ENCODE data around the gene NPEPPS.

The NPEPPS gene

DNA sequence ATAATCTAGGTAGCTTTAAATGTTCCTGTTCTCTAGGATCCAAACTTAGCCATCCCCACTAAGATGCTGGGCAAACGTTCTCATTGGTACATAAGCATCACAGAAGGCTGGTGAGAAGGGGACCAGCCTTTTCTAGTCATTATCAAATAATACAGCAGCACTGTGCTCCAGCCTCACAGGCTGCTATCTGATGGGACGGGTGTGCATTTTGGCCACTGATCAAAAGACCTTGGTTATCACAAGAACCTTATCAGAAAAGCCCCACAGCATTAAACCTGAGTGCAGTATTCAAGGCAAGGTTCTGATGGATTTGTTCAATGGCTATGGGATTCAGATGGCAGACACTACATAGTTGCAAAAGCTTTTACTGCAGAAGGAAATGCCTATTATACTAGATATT is 99.7 kb downstream of the NPEPPS start (continued):
- TF ChIP-seq, protein P1, sequence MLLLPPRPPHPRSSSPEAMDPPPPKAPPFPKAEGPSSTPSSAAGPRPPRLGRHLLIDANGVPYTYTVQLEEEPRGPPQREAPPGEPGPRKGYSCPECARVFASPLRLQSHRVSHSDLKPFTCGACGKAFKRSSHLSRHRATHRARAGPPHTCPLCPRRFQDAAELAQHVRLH (tag by site-specific recombination; IDR thresholded peaks at IDR 0.05): no peak

DNA sequence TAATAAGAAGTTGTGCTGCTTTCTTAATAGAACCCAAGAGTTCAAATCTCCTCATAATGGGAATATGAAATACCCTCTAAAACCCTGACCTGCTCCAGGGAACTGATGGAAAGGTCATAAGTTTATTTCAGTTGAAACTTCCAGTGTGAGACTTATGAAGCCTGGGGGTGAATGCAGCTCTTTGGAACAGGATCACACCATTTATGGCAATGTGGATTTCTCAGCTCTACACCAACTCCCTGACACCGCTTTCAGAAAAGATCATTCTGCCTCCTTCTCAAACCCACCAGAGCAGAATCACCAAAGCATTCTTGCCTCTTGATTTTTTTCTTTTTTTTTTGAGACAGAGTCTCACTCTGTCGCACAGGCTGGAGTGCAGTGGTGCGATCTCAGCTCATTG is 102.1 kb downstream of the NPEPPS start:
- H3K36me3 ChIP-seq (ENCODE audit: control insufficient read depth in 2 of 2, insufficient read depth in 1 of 2, low read length in 2 of 2): peaks cover 4 to 6% of the 10 kb centered on the region in 2 experiments; a peak in 2 of 3 replicates
- POLR2A ChIA-PET: interaction anchor here (0.6 to 3.2 kb wide), 3 partner anchors 13 to 17 kb away, joined by 3 to 28 read pairs (median 5); partner anchors contain the start of gene KPNB1
- H3K4me1 ChIP-seq (ENCODE audit: control insufficient read depth, insufficient read depth, low read length): no peaks in the 10 kb centered on the region
- TF ChIP-seq ZNF37A (tag by site-specific recombination; IDR thresholded peaks at IDR 0.05): no peak
- TF ChIP-seq ZNF138 (tag by site-specific recombination; IDR thresholded peaks at IDR 0.05; ENCODE audit: borderline replicate concordance): no peak
- TF ChIP-seq, protein P2, sequence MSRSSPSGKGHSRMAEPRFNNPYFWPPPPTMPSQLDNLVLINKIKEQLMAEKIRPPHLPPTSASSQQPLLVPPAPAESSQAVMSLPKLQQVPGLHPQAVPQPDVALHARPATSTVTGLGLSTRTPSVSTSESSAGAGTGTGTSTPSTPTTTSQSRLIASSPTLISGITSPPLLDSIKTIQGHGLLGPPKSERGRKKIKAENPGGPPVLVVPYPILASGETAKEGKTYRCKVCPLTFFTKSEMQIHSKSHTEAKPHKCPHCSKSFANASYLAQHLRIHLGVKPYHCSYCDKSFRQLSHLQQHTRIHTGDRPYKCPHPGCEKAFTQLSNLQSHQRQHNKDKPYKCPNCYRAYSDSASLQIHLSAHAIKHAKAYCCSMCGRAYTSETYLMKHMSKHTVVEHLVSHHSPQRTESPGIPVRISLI (tag by site-specific recombination; IDR thresholded peaks at IDR 0.05): no peak
- TF ChIP-seq SP7 (tag by site-specific recombination; IDR thresholded peaks at IDR 0.05): no peak
- no peak for TF ChIP-seq ZNF423 (tag by site-specific recombination; IDR thresholded peaks at IDR 0.05)
- no peak for TF ChIP-seq ZNF658 (tag by site-specific recombination; IDR thresholded peaks at IDR 0.05)
- CTCF ChIA-PET: interaction anchor here (0.7 to 1.8 kb wide), 2 partner anchors 17 to 392 kb away, joined by 3 to 8 read pairs; no protein-coding TSS in a partner anchor
- H3K9me3 ChIP-seq (ENCODE audit: control insufficient read depth, insufficient read depth, low read depth, low read length): no peaks in the 10 kb centered on the region
- H3K27ac ChIP-seq (ENCODE audit: extremely low read depth, low read depth, low read length): no peak overlapping the region
- no peak overlapping the region for H3K4me3 ChIP-seq (ENCODE audit: low read depth, low read length)

DNA sequence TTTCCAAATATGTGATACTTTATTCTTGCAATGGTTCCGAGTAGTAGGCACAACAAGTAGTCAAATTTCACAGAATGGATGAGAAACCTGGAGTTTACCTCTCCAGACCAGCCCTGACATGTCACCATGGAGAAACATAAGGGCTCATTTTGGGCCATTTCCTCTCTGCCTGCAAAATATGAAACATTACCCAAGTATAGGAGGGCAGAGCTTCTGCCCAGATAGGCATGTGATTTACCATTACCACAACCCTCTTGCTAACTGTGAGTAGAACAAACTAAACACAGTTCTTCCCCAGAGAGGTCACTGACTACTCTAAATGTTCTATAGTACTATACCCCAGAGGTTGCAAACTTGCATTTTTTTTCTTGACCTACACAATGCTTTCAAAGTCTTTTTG is 103.1 kb downstream of the NPEPPS start:
- H3K4me3 ChIP-seq (ENCODE audit: low read depth, low read length): no peak overlapping the region
- H3K27ac ChIP-seq (ENCODE audit: extremely low read depth, low read depth, low read length): no peak overlapping the region
- TF ChIP-seq ZNF561 (tag by site-specific recombination; IDR thresholded peaks at IDR 0.05; ENCODE audit: borderline replicate concordance): no peak
- TF ChIP-seq MYNN (tag by site-specific recombination; IDR thresholded peaks at IDR 0.05; ENCODE audit: borderline replicate concordance): no peak
- no peak for TF ChIP-seq ZNF354C (tag by site-specific recombination; IDR thresholded peaks at IDR 0.05; ENCODE audit: borderline replicate concordance, low read depth)
- no peak for TF ChIP-seq ZBTB48 (tag by site-specific recombination; IDR thresholded peaks at IDR 0.05)
- no peak for TF ChIP-seq WT1 (tag by site-specific recombination; IDR thresholded peaks at IDR 0.05)
- peaks cover 6 to 7% of the 10 kb centered on the region in 2 experiments; a peak in 2 of 3 replicates for H3K36me3 ChIP-seq (ENCODE audit: control insufficient read depth in 2 of 2, insufficient read depth in 1 of 2, low read length in 2 of 2)
- no peaks in the 10 kb centered on the region for H3K4me1 ChIP-seq (ENCODE audit: control insufficient read depth, insufficient read depth, low read length)
- no peaks in the 10 kb centered on the region for H3K9me3 ChIP-seq (ENCODE audit: control insufficient read depth, insufficient read depth, low read depth, low read length)
- CTCF ChIA-PET: interaction anchor here (0.7 to 1.8 kb wide), 3 partner anchors 14 to 26 kb away, joined by 3 to 8 read pairs (median 4); no protein-coding TSS in a partner anchor
- POLR2A ChIA-PET: interaction anchor here (0.7 to 3.2 kb wide), 2 partner anchors 16 to 87 kb away, joined by 3 to 28 read pairs; partner anchors contain the start of gene KPNB1

DNA sequence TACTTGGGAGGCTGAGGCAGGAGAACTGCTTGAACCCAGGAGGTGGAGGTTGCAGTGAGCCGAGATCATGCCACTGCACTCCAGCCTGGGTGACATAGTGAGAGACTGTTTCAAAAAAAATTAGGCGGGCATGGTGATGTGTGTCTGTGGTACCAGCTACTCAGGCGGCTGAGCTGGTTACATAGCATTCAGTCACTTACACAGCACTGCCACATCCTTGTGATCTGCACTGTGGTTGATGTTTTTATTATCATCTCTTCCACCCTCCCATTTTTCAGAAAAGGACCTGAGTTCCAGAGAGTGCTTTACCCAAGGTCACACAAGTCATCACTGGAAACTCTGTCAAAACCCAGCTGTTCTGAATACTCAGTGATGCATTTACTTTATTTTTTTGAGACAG is 104.0 kb downstream of the NPEPPS start:
- ChIA-PET POLR2A (interaction anchor here (0.7 to 3.2 kb wide), 2 partner anchors 15 to 343 kb away, joined by 4 to 28 read pairs; partner anchors contain the start of gene KPNB1), CTCF (interaction anchor here (0.7 to 1.0 kb wide), 3 partner anchors 13 to 1357 kb away, joined by 3 read pairs; no protein-coding TSS in a partner anchor)
- Histone ChIP-seq H3K36me3 (ENCODE audit: control insufficient read depth in 2 of 2, insufficient read depth in 1 of 2, low read length in 2 of 2) (peaks cover 4 to 7% of the 10 kb centered on the region in 2 experiments; a peak in 2 of 3 replicates), H3K9me3 (ENCODE audit: control insufficient read depth, insufficient read depth, low read depth, low read length) (no peaks in the 10 kb centered on the region), H3K4me3 (ENCODE audit: low read depth, low read length) (no peak overlapping the region), H3K27ac (ENCODE audit: extremely low read depth, low read depth, low read length) (no peak overlapping the region), H3K4me1 (ENCODE audit: control insufficient read depth, insufficient read depth, low read length) (no peaks in the 10 kb centered on the region)
- TF ChIP-seq, protein P3, sequence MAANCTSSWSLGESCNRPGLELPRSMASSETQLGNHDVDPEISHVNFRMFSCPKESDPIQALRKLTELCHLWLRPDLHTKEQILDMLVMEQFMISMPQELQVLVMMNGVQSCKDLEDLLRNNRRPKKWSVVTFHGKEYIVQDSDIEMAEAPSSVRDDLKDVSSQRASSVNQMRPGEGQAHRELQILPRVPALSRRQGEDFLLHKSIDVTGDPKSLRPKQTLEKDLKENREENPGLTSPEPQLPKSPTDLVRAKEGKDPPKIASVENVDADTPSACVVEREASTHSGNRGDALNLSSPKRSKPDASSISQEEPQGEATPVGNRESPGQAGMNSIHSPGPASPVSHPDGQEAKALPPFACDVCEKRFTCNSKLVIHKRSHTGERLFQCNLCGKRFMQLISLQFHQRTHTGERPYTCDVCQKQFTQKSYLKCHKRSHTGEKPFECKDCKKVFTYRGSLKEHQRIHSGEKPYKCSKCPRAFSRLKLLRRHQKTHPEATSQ (tag by site-specific recombination; IDR thresholded peaks at IDR 0.05): no peak
- TF ChIP-seq ZSCAN30 (tag by site-specific recombination; IDR thresholded peaks at IDR 0.05) (no peak), ZNF549 (tag by site-specific recombination; IDR thresholded peaks at IDR 0.05) (no peak)

Measured in HEK293 (cell line).